OCI-LY3 (cell line): ENCODE data around the gene ASAP2.

Source experiments
- H2AFZ ChIP-seq: fragments of 200-600, 300-600 bp; shearing (Covaris generic); 2 replicates; pipeline ENCODE4 v1.6.0; 2014; ENCODE audit warnings: antibody characterized with exemption, low read depth, low read length
- H3K27ac ChIP-seq: fragments of 200-600, 300-600 bp; sonication (generic); 2 replicates; pipeline ENCODE4 v1.5.1; 2014; ENCODE audit warnings: mild to moderate bottlenecking, low read length, moderate library complexity, mixed read lengths
- H3K27me3 ChIP-seq: fragments of 200-600, 300-600 bp; sonication (generic); 2 replicates; pipeline ENCODE4 v1.6.1; 2014; ENCODE audit warnings: low read depth, low read length, mixed read lengths
- H3K36me3 ChIP-seq: fragments of 200-600, 300-600 bp; sonication (generic); replicated peaks from 2 replicates; pipeline ENCODE3; 2014; ENCODE audit warnings: low read depth, low read length, mixed read lengths
- H3K4me1 ChIP-seq: fragments of 300-600, 200-600 bp; sonication (generic); 2 replicates; pipeline ENCODE4 v1.6.1; 2014; ENCODE audit warnings: low read length, mixed read lengths
- H3K4me2 ChIP-seq: fragments of 200-600, 300-600 bp; sonication (generic); 2 replicates; pipeline ENCODE4 v1.6.1; 2014; ENCODE audit warnings: low read length, mixed read lengths
- H3K4me3 ChIP-seq: fragments of 300-600, 200-600 bp; sonication (generic); 2 replicates; pipeline ENCODE4 v1.5.1; 2014; ENCODE audit warnings: antibody characterized with exemption, mild to moderate bottlenecking, low read length, moderate library complexity
- H3K79me2 ChIP-seq: fragments of 300-600, 200-600 bp; shearing (Covaris generic); 2 replicates; pipeline ENCODE4 v1.6.1; 2014; ENCODE audit warnings: mild to moderate bottlenecking, low read length, mixed read lengths
- H3K9ac ChIP-seq: fragments of 300-600, 200-600 bp; shearing (Covaris generic); 2 replicates; pipeline ENCODE4 v1.6.0; 2014; ENCODE audit warnings: mild to moderate bottlenecking, low read length, moderate library complexity
- H3K9me3 ChIP-seq: fragments of 200-600, 300-600 bp; shearing (Covaris generic); 2 replicates; pipeline ENCODE4 v1.6.1; 2014; ENCODE audit warnings: low read length, mixed read lengths; ENCODE audit not compliant: insufficient read depth
- H4K20me1 ChIP-seq: fragments of 200-600, 300-600 bp; sonication (generic); 2 replicates; pipeline ENCODE4 v1.6.1; 2016; ENCODE audit warnings: low read length, mixed read lengths; ENCODE audit not compliant: insufficient read depth
- CTCF ChIP-seq: fragments of 200-600, 300-600 bp; sonication (generic); IDR thresholded peaks from 2 replicates; pipeline ENCODE4 v1.5.1; 2014; ENCODE audit warnings: antibody characterized with exemption, low read length, low read depth
- EZH2phosphoT487 ChIP-seq: fragments of 200-600 bp; shearing (Covaris generic); IDR thresholded peaks from 2 replicates; pipeline ENCODE4 v1.6.1; 2018; ENCODE audit warnings: antibody characterized with exemption, mixed run types, low read depth

The ASAP2 gene

GRCh38 chr2:9420495-9420894 is 213.9 kb downstream of the ASAP2 start:
- TF ChIP-seq CTCF: no peak
- TF ChIP-seq EZH2phosphoT487: no peak

GRCh38 chr2:9422321-9423099 is 215.9 kb downstream of the ASAP2 start:
- Histone ChIP-seq H3K27ac (peak overlapping the region; percentile 40; the same call in 1 of the 2 replicates), H3K27me3 (no peaks in the 10 kb centered on the region), H4K20me1 (no peaks in the 10 kb centered on the region), H3K4me2 (peak overlapping the region; percentile 85), H3K9ac (peak overlapping the region; percentile 99), H3K36me3 (peaks cover 11% of the 10 kb centered on the region), H3K79me2 (peaks cover 74% of the 10 kb centered on the region), H3K4me1 (peaks cover 20% of the 10 kb centered on the region), H2AFZ (peak overlapping the region; percentile 76), H3K9me3 (no peaks in the 10 kb centered on the region), H3K4me3 (peak overlapping the region; percentile 97)
- TF ChIP-seq CTCF (no peak), EZH2phosphoT487 (no peak)

More at GRCh38 chr2:9420495-9420894, 213.9 kb downstream of the ASAP2 start:
- Histone ChIP-seq H3K79me2 (peaks cover 56% of the 10 kb centered on the region), H3K36me3 (no peaks in the 10 kb centered on the region), H3K4me2 (no peak overlapping the region), H3K9me3 (no peaks in the 10 kb centered on the region), H4K20me1 (no peaks in the 10 kb centered on the region), H3K4me1 (peaks cover 20% of the 10 kb centered on the region), H3K27ac (no peak overlapping the region), H3K27me3 (no peaks in the 10 kb centered on the region), H3K9ac (no peak overlapping the region), H3K4me3 (no peak overlapping the region), H2AFZ (no peak overlapping the region)

- Histone ChIP-seq H3K79me2 (peaks cover 75% of the 10 kb centered on the region), H3K4me2 (peak within 1 kb of the TSS; percentile 99), H2AFZ (peak within 1 kb of the TSS; percentile 76), H3K27me3 (no peaks in the 10 kb centered on the region), H3K4me1 (peaks cover 20% of the 10 kb centered on the region), H4K20me1 (no peaks in the 10 kb centered on the region), H3K36me3 (peaks cover 12% of the 10 kb centered on the region), H3K4me3 (peak within 1 kb of the TSS; percentile 97), H3K27ac (peak within 1 kb of the TSS; percentile 66), H3K9me3 (no peaks in the 10 kb centered on the region), H3K9ac (peak within 1 kb of the TSS; percentile 99)
- TF ChIP-seq CTCF: no peak
- no peak for TF ChIP-seq EZH2phosphoT487
Measured at GRCh38 chr2:9423100-9423921, 216.7 kb downstream of the ASAP2 start, which contains the start of the genes CPSF3 and ITGB1BP1. CPSF3 (plus strand) TSS chr2:9423654; CDS start chr2:9423774, 120 bp downstream. ITGB1BP1 (minus strand) TSS chr2:9423528; CDS start chr2:9418697, 4,831 bp downstream.

- Histone ChIP-seq H3K4me2 (peak overlapping the region; percentile 99), H3K36me3 (peaks cover 15% of the 10 kb centered on the region), H3K4me3 (peak overlapping the region; percentile 97), H3K79me2 (peaks cover 75% of the 10 kb centered on the region), H4K20me1 (no peaks in the 10 kb centered on the region), H3K9ac (peak overlapping the region; percentile 99), H2AFZ (peak overlapping the region; percentile 58; the same call in 1 of the 2 replicates), H3K27ac (peak overlapping the region; percentile 66), H3K4me1 (peaks cover 20% of the 10 kb centered on the region), H3K27me3 (no peaks in the 10 kb centered on the region), H3K9me3 (no peaks in the 10 kb centered on the region)
- TF ChIP-seq EZH2phosphoT487 (no peak), CTCF (no peak)
Measured at GRCh38 chr2:9423922-9424272, 217.3 kb downstream of the ASAP2 start.
